ENCODE data around the gene NRXN3. TPM values are rescaled to one million over a fixed set of nuclear protein-coding genes. Genes with fewer than 3 reads are reported as not detected.

The NRXN3 gene
- total RNA-seq, 1 experiment from 2014 or later, result not detected

DNA sequence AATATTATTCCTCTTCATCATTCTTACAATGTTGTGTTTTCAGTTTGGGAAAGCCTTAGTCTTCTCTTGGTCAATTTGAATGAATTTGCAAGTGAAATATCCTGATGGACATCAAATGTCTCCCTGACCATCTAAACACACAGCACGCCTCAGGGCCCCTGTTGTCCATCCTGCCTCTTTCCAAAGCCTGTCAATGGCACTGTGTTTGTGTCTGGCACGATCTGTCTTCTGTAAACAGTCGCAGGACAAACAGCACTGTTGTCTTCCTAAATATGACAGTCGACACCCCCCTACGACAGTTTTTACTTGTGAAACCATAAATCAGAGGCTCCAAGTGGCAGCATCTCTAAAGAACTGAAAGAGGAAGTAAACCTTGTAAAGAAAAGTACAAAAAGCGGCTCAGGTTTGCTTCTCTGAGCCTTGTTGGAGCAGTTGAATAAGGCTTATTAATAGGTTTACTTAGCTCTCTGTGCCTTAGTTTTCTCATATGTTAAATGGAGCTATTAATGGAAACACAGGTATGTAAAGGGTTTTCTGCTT, 285.8 kb downstream of the NRXN3 start:
- no peaks in the 10 kb centered on the region for H3K9me3 ChIP-seq (ENCODE audit: control insufficient read depth, insufficient read depth, low read depth, low read length)
- no peak for DNase-seq (ENCODE audit: low read depth, low spot score)
- ATAC-seq, result no peak
- in situ Hi-C loops (cut with HindIII; ENCODE audit: low pct_unique_long_range_greater_than_20kb, low sequenced_read_pairs), result no loop called here
- no peaks in the 10 kb centered on the region; the same call in 1 of the 2 replicates for H3K27me3 ChIP-seq (ENCODE audit: control insufficient read depth, insufficient read depth, low read length)
- TF ChIP-seq TCF7L2 (IDR thresholded peaks at IDR 0.05; ENCODE audit: low read depth, low read length) (no peak), SIN3A (IDR thresholded peaks at IDR 0.05; ENCODE audit: borderline replicate concordance, insufficient read depth, low read depth, low read length) (no peak), POLR2AphosphoS5 (IDR thresholded peaks at IDR 0.05; ENCODE audit: low read depth, low read length) (no peak)
- TF ChIP-seq, protein P1, sequence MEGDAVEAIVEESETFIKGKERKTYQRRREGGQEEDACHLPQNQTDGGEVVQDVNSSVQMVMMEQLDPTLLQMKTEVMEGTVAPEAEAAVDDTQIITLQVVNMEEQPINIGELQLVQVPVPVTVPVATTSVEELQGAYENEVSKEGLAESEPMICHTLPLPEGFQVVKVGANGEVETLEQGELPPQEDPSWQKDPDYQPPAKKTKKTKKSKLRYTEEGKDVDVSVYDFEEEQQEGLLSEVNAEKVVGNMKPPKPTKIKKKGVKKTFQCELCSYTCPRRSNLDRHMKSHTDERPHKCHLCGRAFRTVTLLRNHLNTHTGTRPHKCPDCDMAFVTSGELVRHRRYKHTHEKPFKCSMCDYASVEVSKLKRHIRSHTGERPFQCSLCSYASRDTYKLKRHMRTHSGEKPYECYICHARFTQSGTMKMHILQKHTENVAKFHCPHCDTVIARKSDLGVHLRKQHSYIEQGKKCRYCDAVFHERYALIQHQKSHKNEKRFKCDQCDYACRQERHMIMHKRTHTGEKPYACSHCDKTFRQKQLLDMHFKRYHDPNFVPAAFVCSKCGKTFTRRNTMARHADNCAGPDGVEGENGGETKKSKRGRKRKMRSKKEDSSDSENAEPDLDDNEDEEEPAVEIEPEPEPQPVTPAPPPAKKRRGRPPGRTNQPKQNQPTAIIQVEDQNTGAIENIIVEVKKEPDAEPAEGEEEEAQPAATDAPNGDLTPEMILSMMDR (IDR thresholded peaks at IDR 0.05), result no peak
- TF ChIP-seq, protein P2, sequence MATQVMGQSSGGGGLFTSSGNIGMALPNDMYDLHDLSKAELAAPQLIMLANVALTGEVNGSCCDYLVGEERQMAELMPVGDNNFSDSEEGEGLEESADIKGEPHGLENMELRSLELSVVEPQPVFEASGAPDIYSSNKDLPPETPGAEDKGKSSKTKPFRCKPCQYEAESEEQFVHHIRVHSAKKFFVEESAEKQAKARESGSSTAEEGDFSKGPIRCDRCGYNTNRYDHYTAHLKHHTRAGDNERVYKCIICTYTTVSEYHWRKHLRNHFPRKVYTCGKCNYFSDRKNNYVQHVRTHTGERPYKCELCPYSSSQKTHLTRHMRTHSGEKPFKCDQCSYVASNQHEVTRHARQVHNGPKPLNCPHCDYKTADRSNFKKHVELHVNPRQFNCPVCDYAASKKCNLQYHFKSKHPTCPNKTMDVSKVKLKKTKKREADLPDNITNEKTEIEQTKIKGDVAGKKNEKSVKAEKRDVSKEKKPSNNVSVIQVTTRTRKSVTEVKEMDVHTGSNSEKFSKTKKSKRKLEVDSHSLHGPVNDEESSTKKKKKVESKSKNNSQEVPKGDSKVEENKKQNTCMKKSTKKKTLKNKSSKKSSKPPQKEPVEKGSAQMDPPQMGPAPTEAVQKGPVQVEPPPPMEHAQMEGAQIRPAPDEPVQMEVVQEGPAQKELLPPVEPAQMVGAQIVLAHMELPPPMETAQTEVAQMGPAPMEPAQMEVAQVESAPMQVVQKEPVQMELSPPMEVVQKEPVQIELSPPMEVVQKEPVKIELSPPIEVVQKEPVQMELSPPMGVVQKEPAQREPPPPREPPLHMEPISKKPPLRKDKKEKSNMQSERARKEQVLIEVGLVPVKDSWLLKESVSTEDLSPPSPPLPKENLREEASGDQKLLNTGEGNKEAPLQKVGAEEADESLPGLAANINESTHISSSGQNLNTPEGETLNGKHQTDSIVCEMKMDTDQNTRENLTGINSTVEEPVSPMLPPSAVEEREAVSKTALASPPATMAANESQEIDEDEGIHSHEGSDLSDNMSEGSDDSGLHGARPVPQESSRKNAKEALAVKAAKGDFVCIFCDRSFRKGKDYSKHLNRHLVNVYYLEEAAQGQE (IDR thresholded peaks at IDR 0.05; ENCODE audit: insufficient read depth in 1 of 2, low read depth in 2 of 2, low read length in 1 of 2), result no peak
- no peaks in the 10 kb centered on the region for H3K4me1 ChIP-seq (ENCODE audit: control insufficient read depth, insufficient read depth, low read length)
- intact Hi-C loops (cut with micrococcal nuclease; ENCODE audit: unreplicated experiment), result no loop called here
- POLR2A ChIA-PET, result no interaction called here
- no TSS peak for BruUV-seq (replicated peaks)
- CTCF ChIA-PET, result no interaction called here
- no peak overlapping the region for H3K4me3 ChIP-seq (ENCODE audit: low read depth in 2 of 2, low read length in 2 of 2)
- no peaks in the 10 kb centered on the region for H3K36me3 ChIP-seq (ENCODE audit: control insufficient read depth, insufficient read depth, low read length)
- H3K27ac ChIP-seq (ENCODE audit: low read length), result no peak overlapping the region

DNA sequence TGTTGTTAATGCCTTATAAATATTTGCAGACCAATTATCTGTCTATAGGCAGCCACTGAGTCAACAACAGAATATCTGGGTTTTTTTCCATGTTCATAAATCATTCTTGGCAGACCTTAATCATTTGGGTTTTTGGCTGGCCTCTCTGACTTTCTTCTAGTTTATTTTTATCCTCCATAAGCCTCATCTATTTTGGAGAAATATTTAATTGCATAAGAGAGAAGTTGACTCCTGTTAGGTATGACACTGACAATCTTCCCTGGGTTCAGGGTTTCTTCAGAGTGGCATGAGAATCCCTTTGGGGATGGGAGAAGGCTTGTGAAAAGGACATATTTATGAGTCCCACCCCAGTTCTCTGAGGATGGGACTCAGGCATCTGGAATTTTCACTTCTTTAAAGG, 299.8 kb downstream of the NRXN3 start:
- in situ Hi-C loops (cut with HindIII; ENCODE audit: low pct_unique_long_range_greater_than_20kb, low sequenced_read_pairs), result no loop called here
- Histone ChIP-seq H3K27ac (ENCODE audit: low read length) (no peak overlapping the region), H3K36me3 (ENCODE audit: control insufficient read depth, insufficient read depth, low read length) (no peaks in the 10 kb centered on the region), H3K4me3 (ENCODE audit: low read depth in 2 of 2, low read length in 2 of 2) (no peak overlapping the region), H3K9me3 (ENCODE audit: control insufficient read depth, insufficient read depth, low read depth, low read length) (no peaks in the 10 kb centered on the region), H3K27me3 (ENCODE audit: control insufficient read depth, insufficient read depth, low read length) (no peaks in the 10 kb centered on the region), H3K4me1 (ENCODE audit: control insufficient read depth, insufficient read depth, low read length) (no peaks in the 10 kb centered on the region)
- DNase-seq (ENCODE audit: low read depth, low spot score) (no peak), ATAC-seq (no peak)
- CTCF ChIA-PET, result no interaction called here
- POLR2A ChIA-PET, result no interaction called here
- intact Hi-C loops (cut with micrococcal nuclease; ENCODE audit: unreplicated experiment), result no loop called here
- no TSS peak for BruUV-seq (replicated peaks)
- TF ChIP-seq, protein P1 (IDR thresholded peaks at IDR 0.05), result no peak
- TF ChIP-seq, protein P2 (IDR thresholded peaks at IDR 0.05; ENCODE audit: insufficient read depth in 1 of 2, low read depth in 2 of 2, low read length in 1 of 2), result no peak
- TF ChIP-seq POLR2AphosphoS5 (IDR thresholded peaks at IDR 0.05; ENCODE audit: low read depth, low read length), result no peak
- TF ChIP-seq TCF7L2 (IDR thresholded peaks at IDR 0.05; ENCODE audit: low read depth, low read length), result no peak

Data from Panc1 (cell line).